Natural killer cell (primary cell): ENCODE results near the gene AFAP1L1. TPM values are rescaled to one million over a fixed set of nuclear protein-coding genes. Genes with fewer than 3 reads are reported as not detected.

Experiments
- ATAC-seq, 3 donors: fragments of 150-1000 bp in 2 of 3; fragments of 200-7000 bp in 1 of 3; cut with Tn5 transposase; 1 replicate in 1 of 3; 2 replicates in 2 of 3; pipeline ENCODE4 v1.10.0; 2021; ENCODE audit warnings: mild to moderate bottlenecking in 2 of 3, moderate library complexity in 2 of 3
- DNase-seq, 2 donors: peaks; one replicate each; pipeline versions ENCODE4 v3.0.0 to v3.0.0-alpha.2; 2013 to 2021; ENCODE audit warnings: mixed read lengths in 1 of 2
- H3K27ac ChIP-seq: one replicate; pipeline ENCODE4 v1.5.1; 2013; ENCODE audit warnings: mild to moderate bottlenecking, low read length
- H3K27me3 ChIP-seq: one replicate; pipeline ENCODE4 v1.6.1; 2013; ENCODE audit warnings: low read length; ENCODE audit not compliant: control insufficient read depth, insufficient read depth
- H3K36me3 ChIP-seq: one replicate; pipeline ENCODE4 v1.6.1; 2013; ENCODE audit warnings: low read length; ENCODE audit not compliant: control insufficient read depth, insufficient read depth
- H3K4me1 ChIP-seq: one replicate; pipeline ENCODE4 v1.6.1; 2013; ENCODE audit warnings: low read length; ENCODE audit not compliant: control insufficient read depth, insufficient read depth
- H3K4me3 ChIP-seq: one replicate; pipeline ENCODE4 v1.5.1; 2013; ENCODE audit warnings: low read length
- H3K9me3 ChIP-seq: one replicate; pipeline ENCODE4 v1.6.1; 2013; ENCODE audit warnings: low read length; ENCODE audit not compliant: control insufficient read depth, insufficient read depth
- H3K27ac Mint-ChIP-seq, 2 donors: one replicate each; pipeline ENCODE4 v1.8.0; 2022; ENCODE audit warnings: mild to moderate bottlenecking in 2 of 2, mixed read lengths in 2 of 2, moderate library complexity in 1 of 2
- H3K27me3 Mint-ChIP-seq, 2 donors: one replicate each; pipeline ENCODE4 v1.8.0; 2022; ENCODE audit warnings: low read depth in 2 of 2, mixed read lengths in 2 of 2
- H3K36me3 Mint-ChIP-seq: one replicate; pipeline ENCODE4 v1.8.0; 2022; ENCODE audit warnings: mixed read lengths
- H3K4me1 Mint-ChIP-seq, 2 donors: one replicate each; pipeline ENCODE4 v1.8.0; 2022; ENCODE audit warnings: mixed read lengths in 2 of 2
- H3K4me3 Mint-ChIP-seq: one replicate; pipeline ENCODE4 v1.8.0; 2022; ENCODE audit warnings: mild to moderate bottlenecking, moderate library complexity, mixed read lengths
- H3K9me3 Mint-ChIP-seq, 2 donors: one replicate each; pipeline ENCODE4 v1.8.0; 2022; ENCODE audit warnings: mixed read lengths in 2 of 2
- CTCF ChIP-seq: fragments of 200-600 bp; IDR thresholded peaks from one replicate; pipeline ENCODE4 v1.8.0; 2022; ENCODE audit warnings: antibody characterized with exemption
- WGBS: methylation state at CpG from one replicate; pipeline ENCODE4 v1.1.7; 2013; ENCODE audit warnings: missing lambda C conversion rate; ENCODE audit not compliant: insufficient coverage; 5-methylcytosine and 5-hydroxymethylcytosine counted together
- intact Hi-C: fragments of 100-400 bp; cut with micrococcal nuclease; formaldehyde crosslinking; loops from one replicate; pipeline ENCODE4 v1.14.2; 2022
- total RNA-seq, 4 donors: library from RNA; stranded (reverse); fragments of 120-200 nt in 1 of 4; gene quantifications; one replicate each; pipeline versions ENCODE4 v1.2.3 to v1.2.4, GENCODE V29; 2013 to 2022

AFAP1L1 gene
- total RNA-seq, 3 donors from 2014 or later (not counting 1 experiment from before 2014, with no cell fraction given) = 0.23 to 1.5 TPM; not detected in 1

GRCh38 chr5:149356391-149356790 is 84.7 kb downstream of the AFAP1L1 start:
- no peak for TF ChIP-seq CTCF
- Histone ChIP-seq H3K36me3 (peaks cover 39% of the 10 kb centered on the region), H3K9me3 (no peaks in the 10 kb centered on the region), H3K4me3 (no peak overlapping the region), H3K4me1 (peaks cover 20% of the 10 kb centered on the region), H3K27me3 (no peaks in the 10 kb centered on the region), H3K27ac (no peak overlapping the region)
- no peaks in the 10 kb centered on the region for H3K9me3 Mint-ChIP-seq
- H3K27me3 Mint-ChIP-seq = no peaks in the 10 kb centered on the region
- H3K27ac Mint-ChIP-seq = no peak overlapping the region
- peaks cover 14% of the 10 kb centered on the region for H3K36me3 Mint-ChIP-seq
- ATAC-seq = no peak
- H3K4me3 Mint-ChIP-seq = no peak overlapping the region
- H3K4me1 Mint-ChIP-seq = peaks cover 31 to 36% of the 10 kb centered on the region in 2 donors
- intact Hi-C loops = loop anchor here (2.0 kb wide), 1 partner anchor 194 kb away; the partner anchor contains the start of gene CSNK1A1
- WGBS = 85% methylated on average over 8 of the region's 8 CpGs
- no peak for DNase-seq

- Mint-ChIP-seq H3K4me3 (peak within 1 kb of the TSS; percentile 93), H3K36me3 (peaks cover 6% of the 10 kb centered on the region), H3K27me3 (no peaks in the 10 kb centered on the region), H3K27ac (peak within 1 kb of the TSS; percentile 85 to 93), H3K9me3 (no peaks in the 10 kb centered on the region), H3K4me1 (peaks cover 31 to 36% of the 10 kb centered on the region in 2 donors)
- intact Hi-C loops = loop anchor here (1.0 to 2.0 kb wide), 2 partner anchors 12 to 193 kb away; partner anchors contain the start of genes CSNK1A1 and GRPEL2
- ATAC-seq (peak; percentile 97 to 99 (median 98)), DNase-seq (peak; percentile 91 to 97)
- no peak for TF ChIP-seq CTCF
- peaks cover 26% of the 10 kb centered on the region for H3K36me3 ChIP-seq
- H3K4me3 ChIP-seq = peak within 1 kb of the TSS; percentile 78
- peak within 1 kb of the TSS; percentile 62 for H3K27ac ChIP-seq
- no peaks in the 10 kb centered on the region for H3K9me3 ChIP-seq
- under 1% methylated on average over 60 of the region's 61 CpGs for WGBS
- no peaks in the 10 kb centered on the region for H3K27me3 ChIP-seq
- H3K4me1 ChIP-seq = peaks cover 20% of the 10 kb centered on the region
Observed at GRCh38 chr5:149357370-149358293, 86.0 kb downstream of the AFAP1L1 start, which contains the start of gene PCYOX1L. Gene PCYOX1L, plus strand, starts transcription at chr5:149358046. Its CDS starts 23 bp downstream, at chr5:149358069.

GRCh38 chr5:149358294-149358651 is 86.6 kb downstream of the AFAP1L1 start:
- Histone ChIP-seq H3K4me1 (peaks cover 20% of the 10 kb centered on the region), H3K27me3 (no peaks in the 10 kb centered on the region), H3K27ac (peak overlapping the region; percentile 62), H3K36me3 (peaks cover 20% of the 10 kb centered on the region), H3K4me3 (peak overlapping the region; percentile 78), H3K9me3 (no peaks in the 10 kb centered on the region)
- Mint-ChIP-seq H3K27me3 (no peaks in the 10 kb centered on the region), H3K4me3 (peak overlapping the region; percentile 93), H3K4me1 (peaks cover 31 to 36% of the 10 kb centered on the region in 2 donors), H3K27ac (peak overlapping the region; percentile 85 to 93), H3K36me3 (peaks cover 6% of the 10 kb centered on the region), H3K9me3 (no peaks in the 10 kb centered on the region)
- under 1% methylated on average over 18 of the region's 18 CpGs for WGBS
- ATAC-seq (peak; percentile 1 to 56 (median 6)), DNase-seq (peak in 1 of 2 donors; percentile 60)
- no peak for TF ChIP-seq CTCF
- intact Hi-C loops = no loop called here
